GM18907 (cell line): ENCODE data around the gene CCDC9.
"Not testable (repeated sequence)": the region's sequence is repeated elsewhere in the genome, so short reads cannot be mapped to it uniquely, and the experiment has no call there.

Experiments used
- ATAC-seq: cut with Tn5 transposase; IDR thresholded peaks from one replicate; pipeline ENCODE4 v1.9.1; 2021; ENCODE audit warnings: mild to moderate bottlenecking, moderate library complexity; ENCODE audit not compliant: unreplicated experiment

CCDC9 gene

DNA sequence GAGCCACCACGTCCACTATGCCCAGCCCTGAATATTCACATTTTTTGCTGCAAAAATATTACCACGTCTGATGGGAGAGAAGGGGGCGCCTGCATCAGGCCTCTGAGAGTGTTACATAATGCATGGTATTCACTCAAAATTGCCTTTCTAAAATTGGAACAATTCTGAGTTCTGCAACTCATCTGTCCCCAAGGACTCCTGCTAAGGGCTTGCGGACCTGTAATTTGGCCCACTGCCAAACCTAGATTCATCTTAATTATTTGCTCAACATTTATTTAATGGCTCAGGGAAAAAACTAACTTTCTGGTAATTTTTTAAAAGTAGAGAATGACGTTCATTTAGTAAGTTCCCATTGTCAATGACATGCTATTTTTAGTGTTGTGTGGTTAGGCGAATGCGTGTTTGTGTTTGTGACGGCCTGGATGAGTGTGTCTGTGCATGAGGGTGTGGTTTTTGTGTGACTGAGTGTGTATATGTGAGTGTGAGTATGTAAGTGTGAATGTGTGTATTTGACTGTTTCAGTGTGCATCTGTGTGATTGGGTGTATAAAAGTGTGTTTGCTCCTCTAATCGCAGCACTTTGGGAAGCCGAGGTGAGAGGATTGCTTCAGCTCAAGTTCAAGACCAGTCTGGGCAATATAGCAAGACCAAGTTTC is 27.2 kb downstream of the CCDC9 start:
- ATAC-seq = no peak

DNA sequence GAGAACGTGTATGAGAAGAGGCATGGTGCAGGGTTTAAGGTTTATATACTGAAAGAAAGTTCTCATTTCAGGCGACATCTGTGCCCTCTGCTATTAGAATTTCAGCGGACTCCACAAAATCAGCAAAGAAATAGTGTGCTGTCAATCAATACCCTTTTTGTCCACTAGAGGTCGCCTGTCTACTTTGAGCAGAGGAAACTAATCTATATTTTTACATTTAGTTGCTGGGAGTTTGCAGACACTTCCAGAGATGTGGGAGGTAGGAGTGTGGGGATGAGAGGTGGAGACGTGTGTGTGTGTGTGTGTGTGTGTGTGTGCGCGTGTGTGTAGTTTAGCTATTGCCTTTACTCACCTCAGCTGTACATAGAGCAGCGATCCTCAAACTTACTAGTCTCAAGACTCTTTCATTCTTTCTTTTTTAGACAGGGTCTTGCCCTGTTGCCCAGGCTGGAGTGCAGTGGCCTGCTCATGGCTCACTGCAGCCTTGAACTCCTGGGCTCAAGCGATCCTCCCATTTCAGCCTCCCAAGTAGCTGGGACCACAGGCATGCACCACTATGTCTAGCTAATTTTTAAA is 28.1 kb downstream of the CCDC9 start:
- no peak for ATAC-seq

DNA sequence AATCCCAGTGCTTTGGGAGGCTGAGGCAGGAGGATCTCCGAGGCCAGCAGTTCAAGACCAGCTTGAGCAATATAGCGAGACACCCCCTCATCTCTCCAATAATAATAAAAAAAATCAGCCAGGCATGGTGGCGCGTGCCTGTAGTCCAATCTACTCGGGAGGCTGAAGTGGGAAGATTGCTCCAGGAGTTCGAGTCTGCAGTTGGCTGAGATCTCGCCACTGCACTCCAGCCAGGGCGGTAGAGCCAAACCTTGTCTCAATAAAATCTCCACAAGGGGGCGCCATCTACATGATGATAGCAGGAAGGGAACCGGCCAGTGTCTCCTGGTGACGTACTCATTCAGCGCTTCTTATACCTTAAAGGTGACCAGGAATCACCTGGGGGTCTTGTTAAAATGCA is 39.7 kb downstream of the CCDC9 start:
- ATAC-seq = no peak

DNA sequence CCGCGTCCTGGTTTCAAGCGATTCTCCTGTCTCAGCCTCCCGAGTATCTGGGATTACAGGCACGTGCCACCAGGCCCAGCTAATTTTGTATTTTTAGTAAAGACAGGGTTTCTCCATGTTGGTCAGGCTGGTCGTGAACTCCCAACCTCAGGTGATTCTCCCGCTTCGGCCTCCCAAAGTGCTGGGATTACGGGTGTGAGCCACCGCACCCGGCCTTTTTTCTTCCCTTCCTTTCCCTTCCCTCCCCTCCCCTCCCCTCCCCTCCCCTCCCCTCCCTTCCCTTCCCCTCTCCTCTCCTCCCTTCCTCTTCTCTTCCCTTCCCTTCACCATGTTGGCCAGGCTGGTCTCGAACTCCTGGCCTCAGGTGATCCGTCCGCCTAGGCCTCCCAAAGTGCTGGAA is 44.5 kb downstream of the CCDC9 start:
- ATAC-seq = not testable (repeated sequence)

DNA sequence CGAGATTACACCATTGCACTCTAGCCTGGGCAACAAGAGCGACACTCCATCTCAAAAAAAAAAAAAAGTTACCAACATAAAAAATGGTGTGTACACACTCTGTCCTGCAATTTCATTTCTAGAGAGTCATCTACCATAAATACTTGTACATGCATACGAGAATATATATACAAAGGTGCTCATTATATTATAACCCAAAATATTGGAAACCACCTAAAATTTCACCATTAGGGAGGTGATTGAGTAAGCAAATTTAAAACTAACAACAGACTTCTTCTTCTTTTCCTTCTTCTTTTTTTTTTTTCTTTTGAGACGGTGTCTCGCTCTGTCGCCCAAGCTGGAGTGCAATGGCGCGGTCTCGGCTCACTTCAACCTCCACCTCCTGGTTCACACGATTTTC is 45.9 kb downstream of the CCDC9 start:
- ATAC-seq = no peak

DNA sequence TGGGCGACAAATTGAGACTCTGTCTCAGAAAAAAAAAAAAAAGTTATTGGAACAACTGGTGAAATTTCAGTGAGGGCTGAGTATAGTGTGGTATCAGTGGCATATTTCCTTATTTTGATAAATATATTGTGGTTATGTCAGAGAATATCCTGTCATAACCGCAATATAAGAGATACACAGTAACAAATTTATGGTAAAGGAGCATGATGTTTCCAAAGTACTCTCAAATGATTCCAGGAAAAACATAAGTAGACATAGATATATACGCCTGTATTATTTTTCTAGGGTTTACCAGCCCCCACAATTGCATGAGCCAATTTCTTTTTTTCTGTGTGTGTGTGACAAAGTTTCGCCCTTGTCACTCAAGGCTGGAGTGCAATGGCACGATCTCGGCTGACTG is 47.6 kb downstream of the CCDC9 start:
- ATAC-seq = no peak

DNA sequence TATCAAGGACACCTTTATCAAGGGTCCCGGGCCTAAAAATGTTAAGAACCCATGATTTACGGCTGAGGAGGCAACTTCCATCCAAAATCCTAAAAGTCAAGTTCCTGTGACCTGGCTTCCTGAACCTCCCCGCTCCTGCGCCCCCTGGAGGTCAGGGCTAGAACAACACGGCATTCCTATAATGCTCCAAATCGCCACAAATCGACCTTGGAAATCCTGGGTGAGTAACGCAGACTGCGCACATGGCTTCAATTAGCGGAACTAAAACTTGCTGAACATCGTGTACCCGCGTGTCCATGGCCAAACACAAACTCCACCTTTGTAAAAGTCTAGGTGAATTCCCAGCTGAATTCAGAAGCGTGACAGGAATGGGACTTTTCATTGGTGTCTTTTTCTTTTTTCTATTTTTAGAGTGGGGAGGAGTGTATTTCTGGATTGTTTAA is 49.0 kb downstream of the CCDC9 start:
- ATAC-seq = no peak

DNA sequence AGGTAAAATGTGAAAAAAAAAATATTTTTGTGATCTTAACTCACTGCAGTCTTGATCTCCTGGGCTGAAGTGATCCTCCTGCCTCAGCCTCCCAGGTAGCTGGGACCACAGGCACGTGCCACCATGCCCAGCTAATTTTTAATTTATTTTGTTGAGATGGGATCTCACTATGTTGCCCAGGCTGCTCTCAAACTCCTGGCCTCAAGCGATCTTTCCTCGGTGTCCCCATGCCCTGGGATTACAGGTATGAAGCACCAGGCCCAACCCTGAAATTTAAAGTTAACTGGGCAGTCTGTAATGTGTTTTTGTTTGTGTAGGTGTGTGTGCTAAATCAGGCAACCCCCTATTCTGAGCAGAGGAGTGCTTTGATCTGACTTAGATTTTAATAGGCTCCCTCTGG is 50.0 kb downstream of the CCDC9 start:
- no peak for ATAC-seq

DNA sequence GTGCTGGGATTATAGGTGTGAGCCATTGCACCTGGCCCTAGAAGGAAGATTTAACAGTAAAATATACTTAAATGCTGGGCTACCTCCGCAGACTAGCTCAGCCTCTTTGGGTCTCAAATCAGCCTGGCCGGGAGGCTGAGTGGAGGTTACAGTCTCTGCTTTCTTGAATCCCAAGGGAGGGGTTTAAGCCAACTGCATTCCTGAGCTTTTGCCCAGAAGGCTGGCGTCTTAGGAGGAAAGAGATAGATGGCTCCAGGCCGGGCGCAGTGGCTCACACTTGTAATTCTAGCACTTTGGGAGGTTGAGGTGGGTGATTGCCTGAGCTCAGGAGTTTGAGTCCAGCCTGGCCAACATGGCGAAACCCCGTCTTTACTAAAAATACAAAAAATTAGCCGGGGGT is 52.7 kb downstream of the CCDC9 start:
- no peak for ATAC-seq

DNA sequence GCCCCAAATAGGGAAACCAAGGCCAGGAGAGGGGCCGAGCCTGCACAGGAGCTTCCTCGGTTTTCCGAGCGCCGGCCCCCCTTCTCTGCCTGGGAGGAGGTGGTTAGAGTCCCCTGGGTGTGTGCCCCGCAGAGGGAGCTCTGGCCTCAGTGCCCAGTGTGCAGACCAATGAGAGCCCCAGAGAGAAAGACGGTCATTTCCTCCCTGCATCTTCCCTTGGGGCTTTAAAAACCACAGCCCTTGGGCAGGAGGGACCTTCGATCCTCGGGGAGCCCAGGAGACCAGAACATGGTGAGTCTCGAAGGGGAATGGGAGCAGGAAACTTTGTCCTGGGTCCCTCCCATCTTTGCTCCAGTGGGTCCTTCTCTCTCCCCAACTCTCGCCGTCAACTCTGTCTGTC is 53.3 kb downstream of the CCDC9 start, which contains the start of gene C5AR1:
Gene C5AR1, plus strand, starts transcription at position 254 of the 400 bp plus-strand sequence. Its CDS starts 35 bp downstream, at position 289.
- no peak for ATAC-seq

DNA sequence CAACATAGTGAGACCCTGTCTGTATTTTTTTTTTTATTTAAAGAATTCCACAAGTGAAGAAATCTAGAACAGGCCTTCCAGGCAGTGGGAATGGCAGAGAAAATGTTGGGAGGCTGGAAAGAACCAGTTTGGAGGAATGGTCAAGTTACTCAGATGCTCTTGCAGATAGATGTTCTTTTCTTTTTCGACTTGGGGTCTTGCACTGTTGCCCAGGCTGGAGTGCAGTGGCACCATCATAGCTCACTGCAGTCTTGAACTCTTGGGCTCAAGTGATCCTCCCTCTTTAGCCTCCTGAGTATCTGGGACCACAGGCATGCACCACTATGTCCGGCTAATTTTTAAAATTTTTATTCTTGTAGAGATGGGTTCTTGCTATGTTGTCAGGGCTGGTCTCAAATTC is 54.0 kb downstream of the CCDC9 start:
- ATAC-seq = no peak

DNA sequence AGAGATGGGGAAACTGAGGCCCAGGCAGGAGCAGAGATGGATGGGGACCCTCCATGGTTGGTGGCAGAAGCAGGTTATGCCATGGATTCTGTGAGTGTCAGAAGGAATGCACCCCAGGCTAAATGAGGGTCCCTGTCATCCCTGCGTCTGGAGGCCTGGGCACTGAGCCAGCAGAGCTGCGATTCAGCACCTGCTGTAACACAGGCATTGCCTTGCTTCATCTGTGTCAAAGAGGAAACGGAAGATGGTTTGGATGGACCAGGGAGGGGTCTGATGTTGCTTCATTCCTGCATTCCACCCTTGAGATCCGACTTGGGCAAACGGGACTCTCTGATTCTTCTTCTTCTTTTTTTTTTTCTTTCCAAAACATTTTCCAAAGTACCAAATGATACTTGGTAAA is 54.5 kb downstream of the CCDC9 start:
- no peak for ATAC-seq

DNA sequence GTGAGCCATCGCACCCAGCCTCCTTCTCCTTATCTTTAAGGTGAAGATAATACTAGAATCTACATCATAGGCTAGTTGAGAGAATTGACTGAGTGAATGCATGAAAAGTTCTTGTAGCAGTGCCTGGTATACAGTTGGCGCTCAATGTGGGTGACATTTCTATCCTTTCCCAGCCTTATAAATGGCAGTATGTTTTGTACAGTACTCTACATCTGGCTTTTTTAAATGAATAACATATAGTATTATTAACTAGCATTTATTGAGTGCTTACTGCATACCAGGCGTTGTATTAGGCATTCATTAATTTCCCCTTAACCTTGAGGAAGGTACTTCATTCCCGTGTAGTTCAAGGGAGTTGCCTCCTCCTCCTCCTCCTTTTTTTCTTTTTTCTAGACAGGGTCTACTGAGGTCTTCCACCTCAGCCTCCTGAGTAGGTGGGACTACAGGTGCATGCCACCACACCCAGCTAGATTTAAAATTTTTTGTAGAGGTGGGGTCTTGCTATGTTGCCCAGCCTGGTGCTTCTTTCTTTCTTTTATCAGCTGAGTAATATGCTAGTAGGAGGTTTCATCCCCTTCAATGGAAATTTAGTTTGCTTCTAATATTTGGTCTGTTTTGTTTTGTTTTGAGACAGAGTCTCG is 56.2 kb downstream of the CCDC9 start:
- no peak for ATAC-seq

DNA sequence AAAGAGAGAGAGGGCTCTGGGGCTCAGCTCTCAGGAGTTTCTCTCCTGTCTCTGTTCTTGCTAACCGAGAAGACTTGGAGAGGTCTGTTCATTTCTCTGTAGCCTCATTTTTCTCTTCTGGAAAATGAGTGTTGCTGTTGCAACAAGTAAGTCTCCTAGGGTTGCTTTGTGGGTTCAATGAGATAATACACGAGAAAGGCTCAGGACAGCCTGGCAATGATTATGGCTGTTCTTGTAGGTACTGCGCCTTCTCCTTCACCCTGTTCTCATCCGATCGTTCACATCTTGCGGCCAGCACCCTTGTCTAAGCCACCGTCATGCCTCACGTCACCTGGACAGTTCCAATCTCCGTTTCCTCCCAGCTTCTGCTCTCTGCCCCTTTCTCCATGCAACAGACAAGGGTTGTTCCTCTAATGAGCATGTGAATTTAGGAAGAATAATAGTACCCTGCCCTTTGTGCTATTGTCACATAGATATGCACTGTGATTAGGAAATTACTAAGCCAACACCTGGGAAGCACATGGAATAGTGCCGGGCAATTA is 57.5 kb downstream of the CCDC9 start:
- ATAC-seq = no peak

DNA sequence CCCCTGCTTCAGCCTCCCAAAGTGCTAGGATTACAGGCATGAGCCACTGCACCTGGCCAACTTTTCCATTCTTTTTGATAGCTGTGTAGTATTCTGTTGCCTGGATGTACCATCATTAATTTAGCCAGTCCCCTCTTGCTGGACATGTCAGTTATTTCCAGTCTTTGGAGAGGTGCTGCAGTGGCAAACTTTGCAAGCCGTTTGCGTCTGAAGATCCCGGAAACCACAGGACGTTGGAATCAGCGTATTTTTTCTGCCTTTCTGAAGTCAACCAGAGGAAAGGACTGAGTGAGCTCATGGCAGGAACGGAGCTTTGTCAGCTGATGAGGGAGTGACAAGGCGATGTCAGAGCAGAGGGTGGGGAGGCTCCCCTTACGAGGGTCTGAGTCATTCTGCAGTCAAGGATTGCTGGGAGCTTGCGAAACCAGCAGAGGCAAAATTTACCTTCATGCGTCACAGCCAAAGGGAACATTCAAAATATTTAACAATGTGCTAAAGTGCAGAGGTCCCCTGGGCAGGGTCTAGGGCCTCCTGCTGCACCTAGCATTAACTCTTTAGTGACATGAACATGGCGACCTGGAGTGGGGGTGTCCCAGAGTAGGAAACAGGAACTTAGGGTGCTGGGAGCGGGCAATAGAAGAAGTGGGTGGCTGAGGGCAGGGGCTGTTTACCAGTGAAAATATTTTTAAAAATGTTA is 58.9 kb downstream of the CCDC9 start:
- no peak for ATAC-seq

DNA sequence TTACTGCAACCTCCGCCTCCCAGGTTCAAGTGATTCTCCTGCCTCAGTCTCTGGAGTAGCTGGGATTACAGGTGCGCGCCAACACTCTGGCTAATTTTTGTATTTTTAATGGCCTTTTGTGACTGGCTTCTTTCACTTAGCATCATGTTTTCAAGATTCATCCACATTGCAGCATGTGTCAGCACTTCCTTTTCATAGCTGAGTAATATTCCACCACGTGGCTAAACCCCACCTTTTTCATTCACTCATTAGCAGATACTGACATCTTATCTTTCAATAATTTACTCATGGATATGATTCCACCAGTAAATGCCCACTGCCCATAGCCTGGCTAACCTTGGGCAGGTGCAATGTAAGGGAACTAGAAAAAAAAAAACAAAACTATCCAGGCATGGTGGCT is 60.2 kb downstream of the CCDC9 start:
- no peak for ATAC-seq

DNA sequence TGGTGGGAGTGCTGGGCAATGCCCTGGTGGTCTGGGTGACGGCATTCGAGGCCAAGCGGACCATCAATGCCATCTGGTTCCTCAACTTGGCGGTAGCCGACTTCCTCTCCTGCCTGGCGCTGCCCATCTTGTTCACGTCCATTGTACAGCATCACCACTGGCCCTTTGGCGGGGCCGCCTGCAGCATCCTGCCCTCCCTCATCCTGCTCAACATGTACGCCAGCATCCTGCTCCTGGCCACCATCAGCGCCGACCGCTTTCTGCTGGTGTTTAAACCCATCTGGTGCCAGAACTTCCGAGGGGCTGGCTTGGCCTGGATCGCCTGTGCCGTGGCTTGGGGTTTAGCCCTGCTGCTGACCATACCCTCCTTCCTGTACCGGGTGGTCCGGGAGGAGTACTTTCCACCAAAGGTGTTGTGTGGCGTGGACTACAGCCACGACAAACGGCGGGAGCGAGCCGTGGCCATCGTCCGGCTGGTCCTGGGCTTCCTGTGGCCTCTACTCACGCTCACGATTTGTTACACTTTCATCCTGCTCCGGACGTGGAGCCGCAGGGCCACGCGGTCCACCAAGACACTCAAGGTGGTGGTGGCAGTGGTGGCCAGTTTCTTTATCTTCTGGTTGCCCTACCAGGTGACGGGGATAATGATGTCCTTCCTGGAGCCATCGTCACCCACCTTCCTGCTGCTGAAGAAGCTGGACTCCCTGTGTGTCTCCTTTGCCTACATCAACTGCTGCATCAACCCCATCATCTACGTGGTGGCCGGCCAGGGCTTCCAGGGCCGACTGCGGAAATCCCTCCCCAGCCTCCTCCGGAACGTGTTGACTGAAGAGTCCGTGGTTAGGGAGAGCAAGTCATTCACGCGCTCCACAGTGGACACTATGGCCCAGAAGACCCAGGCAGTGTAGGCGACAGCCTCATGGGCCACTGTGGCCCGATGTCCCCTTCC is 63.9 kb downstream of the CCDC9 start:
- ATAC-seq = no peak
